Activated T-helper 17 cell treated with anti-CD3 and anti-CD28 coated beads, Interleukin-2, amount 50 U/mL, for 72 hours (primary cell): ENCODE results near the gene GRIK1. TPM values are rescaled to one million over a fixed set of nuclear protein-coding genes. Genes with fewer than 3 reads are reported as not detected.

Experiments used
- ATAC-seq: fragments of 150-1000 bp; cut with Tn5 transposase; replicated peaks from 2 replicates; pipeline ENCODE4 v1.10.0; 2021; ENCODE audit warnings: mild to moderate bottlenecking, moderate library complexity
- H3K27ac Mint-ChIP-seq: one replicate; pipeline ENCODE4 v1.8.0; 2022; ENCODE audit warnings: mixed read lengths
- H3K27me3 Mint-ChIP-seq: one replicate; pipeline ENCODE4 v1.8.0; 2022; ENCODE audit warnings: mixed read lengths
- H3K36me3 Mint-ChIP-seq: one replicate; pipeline ENCODE4 v1.8.0; 2022; ENCODE audit warnings: low read depth, mild to moderate bottlenecking, mixed read lengths
- H3K4me1 Mint-ChIP-seq: one replicate; pipeline ENCODE4 v1.8.0; 2022; ENCODE audit warnings: mixed read lengths
- H3K4me3 Mint-ChIP-seq: one replicate; pipeline ENCODE4 v1.8.0; 2022; ENCODE audit warnings: mild to moderate bottlenecking, mixed read lengths
- H3K9me3 Mint-ChIP-seq: one replicate; pipeline ENCODE4 v1.8.0; 2022; ENCODE audit warnings: mixed read lengths
- total RNA-seq, 2 donors: library from RNA; stranded (reverse); gene quantifications; one replicate each; pipeline ENCODE4 v1.2.3, GENCODE V29; 2022

Gene GRIK1
- total RNA-seq, 2 donors from 2014 or later = not detected

DNA sequence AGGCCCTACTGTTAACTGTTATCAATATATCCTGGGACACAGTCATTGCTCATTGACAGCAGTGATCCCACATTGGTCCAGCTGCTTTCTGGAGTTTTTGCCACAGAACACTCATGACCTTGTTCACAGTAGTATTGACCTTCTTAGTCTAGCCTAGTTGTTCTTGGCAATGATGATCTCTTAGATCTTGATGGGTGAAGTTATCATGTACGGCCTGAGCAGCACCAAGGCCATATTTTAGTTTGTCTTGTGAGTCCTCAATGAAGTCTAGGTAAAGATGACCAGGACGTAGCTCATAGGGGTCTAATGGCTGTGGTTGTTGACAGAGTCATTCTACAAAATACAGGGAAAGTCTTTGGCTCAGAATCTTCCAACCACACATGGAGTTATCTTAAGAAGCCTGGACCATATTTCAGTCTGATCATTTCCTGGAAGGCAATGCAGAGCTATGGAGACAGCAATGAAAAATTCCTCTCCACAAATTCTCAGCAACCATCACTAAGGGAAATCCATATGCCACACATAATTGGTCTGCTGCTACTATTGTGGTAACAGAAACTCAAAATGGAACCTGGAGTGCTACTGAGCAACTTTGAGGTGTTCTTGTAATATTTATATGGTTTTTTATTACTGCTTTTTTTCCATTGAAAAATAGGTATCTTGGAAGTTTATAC, 279.6 kb downstream of the GRIK1 start:
- Mint-ChIP-seq H3K4me3 (no peak overlapping the region), H3K9me3 (peaks cover 7% of the 10 kb centered on the region), H3K27me3 (peaks cover 10% of the 10 kb centered on the region), H3K36me3 (no peaks in the 10 kb centered on the region), H3K4me1 (peaks cover 7% of the 10 kb centered on the region), H3K27ac (no peak overlapping the region)
- ATAC-seq = no peak

DNA sequence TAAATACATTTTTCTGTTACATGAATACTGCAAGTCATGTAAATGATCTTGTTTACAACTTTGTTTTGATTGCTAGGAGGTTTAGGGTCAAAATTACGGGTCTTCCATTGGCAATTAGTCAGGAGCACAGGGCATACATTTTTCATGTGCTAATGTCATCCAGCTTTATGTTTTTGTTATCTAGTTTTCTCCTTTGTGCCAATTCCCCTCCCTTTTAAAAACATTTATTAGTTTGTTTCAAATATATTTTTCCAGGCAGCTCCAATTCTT, 280.9 kb downstream of the GRIK1 start:
- Mint-ChIP-seq H3K9me3 (peaks cover 7% of the 10 kb centered on the region), H3K4me1 (peaks cover 7% of the 10 kb centered on the region), H3K27ac (no peak overlapping the region), H3K4me3 (no peak overlapping the region), H3K27me3 (peaks cover 8% of the 10 kb centered on the region), H3K36me3 (no peaks in the 10 kb centered on the region)
- no peak for ATAC-seq

DNA sequence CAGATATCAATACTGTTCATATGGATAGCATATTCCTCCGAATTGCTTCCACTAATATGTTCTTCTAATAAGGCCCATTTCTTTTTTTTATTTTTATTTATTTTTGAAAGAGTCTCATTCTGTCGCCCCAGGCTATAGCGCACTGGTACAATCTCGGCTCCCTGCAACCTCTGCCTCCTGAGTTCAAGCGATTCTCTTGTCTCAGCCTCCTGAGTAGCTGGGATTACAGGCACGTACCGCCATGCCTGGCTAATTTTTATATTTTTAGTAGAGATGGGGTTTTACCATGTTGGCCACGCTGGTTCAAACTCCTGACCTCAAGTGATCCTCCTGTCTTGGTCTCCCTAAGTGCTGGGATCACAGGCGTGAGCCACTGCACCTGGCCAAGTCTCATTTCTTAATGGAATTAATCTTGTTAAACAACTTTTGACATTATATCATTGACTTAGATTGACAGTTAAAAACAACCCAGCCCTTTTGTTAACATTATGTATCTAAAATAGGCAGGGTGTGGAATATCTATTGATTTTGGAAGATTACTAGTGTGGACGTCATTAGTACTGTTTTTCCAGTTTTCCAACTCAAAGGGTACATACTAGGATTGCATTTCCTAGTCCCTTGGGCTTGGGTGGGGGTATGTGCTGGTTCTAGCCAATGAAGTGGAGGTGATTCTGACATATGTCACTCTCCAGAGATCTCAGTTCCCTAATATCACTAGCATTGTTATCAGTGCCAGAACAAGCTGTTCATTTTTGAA, 281.4 kb downstream of the GRIK1 start:
- H3K4me3 Mint-ChIP-seq = no peak overlapping the region
- peaks cover 4% of the 10 kb centered on the region for H3K27me3 Mint-ChIP-seq
- no peak overlapping the region for H3K27ac Mint-ChIP-seq
- H3K4me1 Mint-ChIP-seq = peaks cover 7% of the 10 kb centered on the region
- ATAC-seq = no peak
- H3K36me3 Mint-ChIP-seq = no peaks in the 10 kb centered on the region
- peaks cover 7% of the 10 kb centered on the region for H3K9me3 Mint-ChIP-seq

DNA sequence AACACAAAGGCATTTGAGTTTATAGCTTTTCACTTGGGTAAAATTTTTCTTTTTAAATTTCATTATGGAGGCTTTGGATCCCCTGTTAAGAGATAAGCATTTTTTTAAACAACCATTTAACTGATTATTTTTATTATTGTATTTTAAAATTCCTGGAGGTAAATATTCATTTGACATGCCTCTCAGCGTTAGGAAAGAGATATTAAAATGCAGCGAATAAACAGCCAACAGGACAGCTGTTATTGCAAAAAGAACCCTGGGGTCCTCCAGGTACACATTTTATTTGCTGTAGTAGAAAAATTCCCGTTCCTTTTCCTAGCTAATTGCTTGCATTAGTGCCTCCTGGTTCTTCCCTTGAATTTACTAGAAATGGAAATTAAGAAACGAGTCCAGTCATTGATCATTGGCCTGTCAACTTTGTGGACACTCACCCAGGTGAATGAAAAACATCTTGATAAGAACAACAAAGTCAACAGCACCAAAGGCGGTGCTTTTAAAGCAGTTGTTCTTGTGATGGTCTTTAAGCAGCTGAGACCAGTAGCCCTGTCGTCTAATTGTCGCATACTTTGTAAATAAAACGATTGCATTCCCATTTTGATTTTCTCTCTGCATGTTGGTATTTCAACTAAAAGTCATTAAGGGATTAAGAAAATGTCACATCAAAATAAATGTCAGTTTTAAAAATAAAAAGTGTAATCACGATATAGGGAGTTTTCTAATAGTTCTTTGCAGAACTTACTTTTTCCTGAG, 282.4 kb downstream of the GRIK1 start:
- Mint-ChIP-seq H3K36me3 (no peaks in the 10 kb centered on the region), H3K27ac (peak overlapping the region; percentile 81), H3K27me3 (peaks cover 4% of the 10 kb centered on the region), H3K4me3 (peak overlapping the region; percentile 62), H3K4me1 (peaks cover 7% of the 10 kb centered on the region), H3K9me3 (peaks cover 7% of the 10 kb centered on the region)
- no peak for ATAC-seq

DNA sequence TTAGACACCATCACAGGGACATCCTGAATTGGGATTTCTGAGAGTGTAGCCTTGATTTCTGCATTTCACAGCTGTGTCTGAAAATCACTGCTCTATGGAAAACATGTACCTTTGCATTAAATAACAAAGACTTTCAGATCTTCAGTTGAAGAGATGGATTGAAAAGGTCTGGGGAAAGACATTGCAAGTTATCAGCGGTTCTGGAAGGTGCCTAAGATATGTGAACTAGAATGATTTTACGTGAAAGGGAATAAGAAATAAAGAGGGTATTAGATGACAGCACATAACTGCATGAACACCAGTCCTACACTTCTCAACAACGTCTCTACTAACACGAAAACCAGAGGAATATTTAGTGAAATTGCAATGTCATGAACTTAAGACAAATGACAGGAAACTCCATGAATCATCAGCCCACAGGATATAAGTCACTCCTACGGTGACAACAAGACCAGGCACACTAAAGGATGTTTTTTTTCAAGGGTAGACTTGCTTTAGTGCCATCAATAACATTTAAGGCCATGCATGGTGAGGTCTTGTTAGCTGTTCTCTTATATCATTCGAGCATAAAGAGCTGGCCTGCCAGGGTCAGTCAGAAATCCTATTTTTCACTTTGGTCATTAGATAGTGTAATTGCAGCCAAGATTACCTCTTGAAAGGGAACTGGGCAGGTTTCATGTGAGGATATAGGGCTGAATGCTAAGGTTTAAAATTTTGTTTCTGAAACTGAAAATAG, 283.1 kb downstream of the GRIK1 start:
- Mint-ChIP-seq H3K36me3 (no peaks in the 10 kb centered on the region), H3K27ac (peak overlapping the region; percentile 81), H3K4me1 (peaks cover 7% of the 10 kb centered on the region), H3K4me3 (peak overlapping the region; percentile 62), H3K9me3 (peaks cover 7% of the 10 kb centered on the region), H3K27me3 (peaks cover 4% of the 10 kb centered on the region)
- peak; percentile 97 for ATAC-seq

DNA sequence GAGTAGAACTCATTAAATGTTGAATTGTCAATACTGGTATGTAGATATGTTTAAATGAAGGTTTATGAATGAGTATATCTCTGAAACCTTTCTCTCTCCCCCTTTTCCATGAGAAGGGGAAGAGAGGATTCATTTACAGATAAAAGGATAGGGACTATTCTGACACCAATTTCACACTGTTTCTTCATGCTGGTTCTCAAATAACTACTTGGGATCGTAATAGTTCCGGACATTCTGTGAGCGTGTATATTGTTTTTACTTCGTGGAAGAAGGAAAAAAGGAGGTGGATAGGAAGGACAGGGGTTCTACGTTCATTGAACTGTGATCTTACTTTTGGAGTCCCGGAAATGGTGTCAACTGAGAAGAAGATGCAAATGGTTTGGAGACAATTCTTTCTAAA, 284.2 kb downstream of the GRIK1 start:
- Mint-ChIP-seq H3K4me1 (peaks cover 7% of the 10 kb centered on the region), H3K4me3 (no peak overlapping the region), H3K36me3 (no peaks in the 10 kb centered on the region), H3K27ac (peak overlapping the region; percentile 9), H3K27me3 (no peaks in the 10 kb centered on the region), H3K9me3 (peaks cover 4% of the 10 kb centered on the region)
- ATAC-seq = no peak

DNA sequence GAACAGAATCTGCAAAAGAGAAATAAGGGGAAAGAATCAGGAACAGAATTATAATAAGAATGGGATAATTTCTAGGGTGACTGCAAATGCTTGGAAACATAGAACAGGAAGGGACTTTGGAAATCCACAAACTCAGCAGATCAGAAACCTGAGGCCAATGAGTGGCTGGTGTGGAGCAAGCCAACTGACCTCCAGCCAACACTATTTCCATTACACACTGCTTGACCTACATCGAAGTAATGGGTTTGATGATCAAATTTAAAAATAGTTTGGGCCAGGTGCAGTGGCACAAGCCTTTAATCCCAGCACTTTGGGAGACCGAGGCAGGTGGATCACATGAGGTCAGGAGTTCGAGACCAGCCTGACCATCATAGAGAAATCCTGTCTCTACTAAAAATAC, 284.9 kb downstream of the GRIK1 start:
- Mint-ChIP-seq H3K4me1 (peaks cover 7% of the 10 kb centered on the region), H3K36me3 (no peaks in the 10 kb centered on the region), H3K27ac (peak overlapping the region; percentile 35), H3K9me3 (peaks cover 4% of the 10 kb centered on the region), H3K27me3 (no peaks in the 10 kb centered on the region), H3K4me3 (no peak overlapping the region)
- ATAC-seq = no peak

DNA sequence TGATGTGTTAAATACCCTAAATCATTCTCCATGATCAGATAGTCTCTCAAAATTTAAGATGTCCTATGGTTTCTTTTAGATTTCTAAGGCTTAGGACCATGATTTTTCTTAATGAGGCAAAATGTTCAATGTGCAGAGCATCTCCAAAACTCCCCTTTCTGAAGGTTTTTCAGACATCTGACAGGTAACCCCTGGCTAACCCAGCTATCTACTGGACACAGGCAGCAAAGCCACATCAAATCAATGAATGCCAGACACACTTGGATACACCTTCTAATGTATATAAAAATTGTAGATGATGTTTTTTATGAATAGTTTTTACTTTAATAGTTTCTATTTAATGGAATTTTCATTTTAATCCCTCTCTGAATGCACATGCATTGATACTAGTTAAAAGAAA, 285.6 kb downstream of the GRIK1 start:
- H3K4me3 Mint-ChIP-seq = no peak overlapping the region
- peaks cover 7% of the 10 kb centered on the region for H3K4me1 Mint-ChIP-seq
- peaks cover 4% of the 10 kb centered on the region for H3K9me3 Mint-ChIP-seq
- no peaks in the 10 kb centered on the region for H3K27me3 Mint-ChIP-seq
- ATAC-seq = no peak
- no peaks in the 10 kb centered on the region for H3K36me3 Mint-ChIP-seq
- peak overlapping the region; percentile 35 for H3K27ac Mint-ChIP-seq

DNA sequence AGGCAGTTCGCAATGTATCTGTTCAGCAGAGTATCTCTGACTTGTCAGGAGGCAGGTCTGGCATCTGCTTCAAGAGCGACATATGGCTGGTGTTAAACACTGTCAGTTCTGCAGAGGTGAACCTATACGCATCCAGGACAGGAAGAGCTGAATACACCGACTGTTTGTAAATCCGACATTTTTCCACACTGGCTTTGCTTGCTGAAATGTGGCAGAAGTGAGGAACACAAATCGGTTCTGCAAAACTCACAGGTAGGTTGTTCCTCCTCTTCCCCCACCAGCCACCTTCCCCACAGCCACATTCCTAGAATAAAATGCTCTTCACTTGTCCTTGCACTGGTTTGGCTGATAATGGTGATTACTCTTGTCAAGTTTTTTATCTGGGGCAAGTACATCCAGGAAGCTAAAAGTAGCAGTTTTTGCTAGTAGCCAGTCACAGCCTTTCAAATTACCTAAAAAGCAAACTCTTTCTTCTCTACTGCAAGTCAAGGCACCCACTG, 289.2 kb downstream of the GRIK1 start:
- Mint-ChIP-seq H3K36me3 (no peaks in the 10 kb centered on the region), H3K27ac (no peak overlapping the region), H3K4me3 (no peak overlapping the region), H3K27me3 (no peaks in the 10 kb centered on the region), H3K4me1 (no peaks in the 10 kb centered on the region), H3K9me3 (peaks cover 3% of the 10 kb centered on the region)
- ATAC-seq = no peak

DNA sequence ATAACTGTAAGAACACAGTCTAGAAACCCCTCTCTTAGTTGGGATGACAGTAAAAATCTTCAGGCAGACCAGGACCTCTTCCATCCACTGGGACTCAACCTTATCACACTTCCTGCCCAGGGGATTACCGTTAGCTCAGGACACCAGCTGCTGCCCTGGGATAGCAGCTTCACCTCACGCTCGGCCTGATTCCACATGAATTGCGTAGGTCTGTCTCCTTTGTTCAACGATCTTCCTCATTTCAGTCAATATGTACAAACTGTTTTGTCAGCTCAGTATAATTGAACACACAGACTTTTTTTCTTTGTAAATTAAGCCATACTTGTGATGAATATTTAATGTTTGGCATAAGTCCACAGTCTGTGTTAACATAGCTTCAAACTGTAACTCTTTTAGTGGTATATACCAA, 290.4 kb downstream of the GRIK1 start:
- H3K36me3 Mint-ChIP-seq = no peaks in the 10 kb centered on the region
- H3K9me3 Mint-ChIP-seq = no peaks in the 10 kb centered on the region
- no peak overlapping the region for H3K4me3 Mint-ChIP-seq
- no peaks in the 10 kb centered on the region for H3K27me3 Mint-ChIP-seq
- no peaks in the 10 kb centered on the region for H3K4me1 Mint-ChIP-seq
- no peak for ATAC-seq
- no peak overlapping the region for H3K27ac Mint-ChIP-seq

DNA sequence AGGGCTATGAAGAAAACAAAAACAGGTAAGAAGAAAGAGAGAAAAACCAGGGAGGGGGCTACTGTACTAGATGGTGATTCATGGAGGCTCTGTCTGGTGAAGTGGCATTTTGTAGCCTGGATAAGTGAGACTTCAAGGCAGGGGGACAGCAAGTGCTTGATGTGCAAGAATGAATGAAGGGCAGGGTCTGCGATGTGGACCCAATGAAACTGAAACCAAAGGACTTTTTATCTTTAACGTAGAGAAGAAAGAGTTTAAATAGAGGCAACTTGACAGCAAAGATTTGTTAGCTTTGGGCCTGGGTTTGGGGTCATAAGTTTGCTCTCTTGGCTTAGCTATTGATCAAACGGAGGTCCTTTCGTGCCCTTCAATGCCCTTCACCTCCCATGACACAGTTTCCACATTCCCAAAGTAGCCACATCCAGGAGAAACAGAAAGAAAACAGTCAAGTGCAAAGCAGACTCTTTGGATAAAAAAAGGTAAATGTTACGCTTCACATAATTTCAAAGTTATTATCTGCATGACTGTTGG, 291.0 kb downstream of the GRIK1 start:
- Mint-ChIP-seq H3K9me3 (no peaks in the 10 kb centered on the region), H3K27ac (no peak overlapping the region), H3K4me3 (no peak overlapping the region), H3K27me3 (no peaks in the 10 kb centered on the region), H3K4me1 (no peaks in the 10 kb centered on the region), H3K36me3 (no peaks in the 10 kb centered on the region)
- no peak for ATAC-seq

DNA sequence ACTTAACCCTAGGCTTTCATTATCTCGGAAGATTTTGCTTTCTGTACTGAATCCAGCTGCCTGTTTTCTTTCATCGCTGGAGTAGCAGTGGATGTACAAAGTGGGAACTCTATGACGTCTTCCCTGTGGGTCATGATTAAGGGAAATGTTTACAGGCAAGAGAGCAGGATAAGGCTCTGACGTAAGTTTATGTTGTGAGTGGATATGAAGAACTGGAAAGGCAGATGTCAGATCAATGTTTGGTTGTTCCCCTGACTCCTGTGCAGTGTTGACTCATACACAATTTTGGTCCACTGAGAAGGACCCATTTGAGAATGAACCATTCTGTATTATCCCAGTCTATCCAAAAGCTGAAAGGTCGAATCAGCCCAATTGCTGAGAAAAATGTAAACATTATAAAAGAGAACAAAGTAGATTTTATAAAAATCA, 292.4 kb downstream of the GRIK1 start:
- no peak overlapping the region for H3K27ac Mint-ChIP-seq
- ATAC-seq = no peak
- no peak overlapping the region for H3K4me3 Mint-ChIP-seq
- H3K27me3 Mint-ChIP-seq = no peaks in the 10 kb centered on the region
- no peaks in the 10 kb centered on the region for H3K36me3 Mint-ChIP-seq
- no peaks in the 10 kb centered on the region for H3K4me1 Mint-ChIP-seq
- no peaks in the 10 kb centered on the region for H3K9me3 Mint-ChIP-seq

DNA sequence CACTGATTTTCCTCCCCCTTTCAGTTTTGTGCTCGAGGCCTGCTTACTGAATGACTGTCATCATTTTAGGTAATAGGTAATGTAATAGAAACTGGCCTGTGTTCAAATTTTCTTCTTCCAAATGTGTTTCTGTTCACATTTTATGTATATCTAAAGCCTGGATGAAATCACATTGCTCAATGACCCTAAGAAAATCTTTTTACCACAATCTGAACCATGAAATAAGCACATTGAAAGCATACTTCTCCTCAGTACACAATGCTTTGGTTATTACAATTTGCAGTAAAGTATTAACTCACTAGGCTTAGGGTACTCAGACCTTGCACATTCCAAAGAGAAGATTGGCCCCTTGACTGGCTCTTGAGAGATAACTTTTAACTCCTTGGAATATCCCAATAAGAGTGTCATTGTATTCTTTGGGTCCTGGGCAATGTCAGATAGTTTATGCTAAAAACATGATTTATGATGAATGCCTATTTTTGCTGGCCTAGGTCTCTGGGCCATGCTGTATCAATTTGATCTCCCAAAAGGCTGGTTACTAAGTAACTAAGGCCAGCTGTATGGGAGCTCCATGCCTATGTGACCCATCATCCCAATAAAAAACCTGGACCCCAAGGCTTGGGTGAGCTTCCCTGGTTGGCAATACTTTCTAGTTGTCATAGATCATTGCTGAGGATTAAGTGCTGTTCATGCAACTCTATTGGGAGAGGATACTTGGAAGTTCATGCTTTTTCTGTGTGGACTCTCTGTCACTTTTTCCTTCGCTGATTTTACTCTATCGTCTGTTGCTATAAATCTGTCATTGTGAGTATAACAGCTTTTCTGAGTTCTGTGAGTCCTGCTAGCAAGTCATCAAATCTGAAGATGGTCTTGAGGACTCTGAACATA, 293.9 kb downstream of the GRIK1 start:
- H3K27me3 Mint-ChIP-seq = no peaks in the 10 kb centered on the region
- H3K9me3 Mint-ChIP-seq = no peaks in the 10 kb centered on the region
- no peaks in the 10 kb centered on the region for H3K4me1 Mint-ChIP-seq
- H3K36me3 Mint-ChIP-seq = no peaks in the 10 kb centered on the region
- H3K27ac Mint-ChIP-seq = no peak overlapping the region
- no peak overlapping the region for H3K4me3 Mint-ChIP-seq
- ATAC-seq = no peak
